Stomach (tissue), 9 donors: ENCODE measurements around the gene KLHL40. TPM values are rescaled to one million over a fixed set of nuclear protein-coding genes. Genes with fewer than 3 reads are reported as not detected.

Experiments
- DNase-seq, 2 donors: peaks; one replicate each; pipeline versions ENCODE4 v3.0.0 to v3.0.0-alpha.2; 2013 to 2019
- H3K27ac ChIP-seq, 5 donors: fragments of 200-600 bp in 4 of 5; sonication (generic) in 4 of 5; one replicate each; pipeline ENCODE4 v1.5.1; 2013 to 2019; ENCODE audit warnings: mild to moderate bottlenecking in 1 of 5, moderate library complexity in 1 of 5
- H3K27me3 ChIP-seq, 3 donors: fragments of 200-600 bp; sonication (generic); one replicate each; pipeline ENCODE4 v1.5.1; 2017 to 2019; ENCODE audit warnings: mixed run types in 1 of 3
- H3K36me3 ChIP-seq, 4 donors: fragments of 200-600 bp; sonication (generic); 1 replicate in 3 of 4; 2 replicates in 1 of 4; pipeline ENCODE4 v1.5.1; 2016 to 2019
- H3K4me1 ChIP-seq, 4 donors: fragments of 200-600 bp; sonication (generic); one replicate each; pipeline ENCODE4 v1.5.1; 2016 to 2019
- H3K4me3 ChIP-seq, 4 donors: fragments of 200-600 bp; sonication (generic) in 3 of 4; one replicate each; pipeline ENCODE4 v1.5.1; 2016 to 2019; ENCODE audit warnings: mild to moderate bottlenecking in 1 of 4
- H3K9me3 ChIP-seq, 4 donors: fragments of 200-600 bp; sonication (generic); one replicate each; pipeline ENCODE4 v1.5.1; 2016 to 2019
- CTCF ChIP-seq, 7 experiments: fragments of 450-650 bp in 4 of 7; fragments of 200-600 bp in 3 of 7; sonication (generic) in 3 of 7; IDR thresholded peaks; one replicate each; pipeline ENCODE4 v1.5.1; 2016 to 2019; ENCODE audit warnings: antibody characterized with exemption in 7 of 7, control low read depth in 2 of 7, mild to moderate bottlenecking in 1 of 7
- EP300 ChIP-seq: sonication (generic); formaldehyde crosslinking; IDR thresholded peaks from one replicate; pipeline ENCODE4 v1.6.1; 2017; ENCODE audit warnings: antibody characterized with exemption
- POLR2A ChIP-seq, 4 donors: fragments of 450-650 bp; IDR thresholded peaks; one replicate each; pipeline ENCODE4 v1.6.1; 2016; ENCODE audit warnings: antibody characterized with exemption in 4 of 4, control low read depth in 2 of 4, mild to moderate bottlenecking in 1 of 4, moderate library complexity in 1 of 4
- POLR2AphosphoS5 ChIP-seq, 3 donors: sonication (generic); formaldehyde crosslinking; IDR thresholded peaks; one replicate each; pipeline ENCODE4 v1.6.1; 2016; ENCODE audit warnings: antibody characterized with exemption in 3 of 3
- WGBS, 5 donors: extraction: QIAGEN DNeasy Blood & Tissue Kit in 3 of 5; methylation state at CpG; one replicate each; pipeline versions ENCODE4 v1.1.5 to v1.1.7; 2013 to 2018; 5-methylcytosine and 5-hydroxymethylcytosine counted together
- intact Hi-C: fragments of 100-400 bp; cut with DNase I; formaldehyde crosslinking; loops from one replicate; pipeline ENCODE4 v1.15.1; 2023; ENCODE audit warnings: low total_unique reads
- polyA plus RNA-seq, 3 donors: library from polyadenylated mRNA; stranded (reverse); fragments of 200-250 nt; gene quantifications; one replicate each; pipeline ENCODE4 v1.2.3, GENCODE V29; 2013
- total RNA-seq, 5 donors: library from RNA; depleted of rRNA; stranded (reverse); fragments of >200 nt; gene quantifications; one replicate each; pipeline versions ENCODE4 v1.1.0 to v1.2.3, GENCODE V29; 2014 to 2016
- donor health status: healthy with polysubstance abuse.
- donor health status: Bipolar disorder and iron deficiency.
- donor health status: healthy.

Gene KLHL40
- total and polyA plus RNA-seq, 8 donors: 0.05 to 2.0 (median 0.18) TPM; not detected in 5

- Histone ChIP-seq H3K4me1 (peaks cover 0 to 2% (median 0%) of the 10 kb centered on the region in 4 donors), H3K36me3 (no peaks in the 10 kb centered on the region), H3K9me3 (no peaks in the 10 kb centered on the region), H3K27me3 (no peaks in the 10 kb centered on the region), H3K27ac (no peak overlapping the region), H3K4me3 (no peak overlapping the region)
- TF ChIP-seq POLR2AphosphoS5 (IDR thresholded peaks at IDR 0.05) (no peak), POLR2A (IDR thresholded peaks at IDR 0.05) (no peak), EP300 (no peak), CTCF (IDR thresholded peaks at IDR 0.05) (no peak)
- DNase-seq: no peak
- intact Hi-C loops: no loop called here
- WGBS, 5 donors: 41 to 62% (median 60%) methylated on average over 3 of the region's 3 CpGs
These were observed 11.2 kb upstream of the KLHL40 start for GRCh38 chr3:42674146-42674545.

GRCh38 chr3:42675909-42676308, 9.4 kb upstream of the KLHL40 start:
- no peak overlapping the region for H3K27ac ChIP-seq
- no peaks in the 10 kb centered on the region for H3K9me3 ChIP-seq
- no peaks in the 10 kb centered on the region for H3K27me3 ChIP-seq
- H3K36me3 ChIP-seq: no peaks in the 10 kb centered on the region
- H3K4me3 ChIP-seq: no peak overlapping the region
- DNase-seq: no peak
- intact Hi-C loops: no loop called here
- no peaks in the 10 kb centered on the region for H3K4me1 ChIP-seq
- no peak for TF ChIP-seq POLR2A (IDR thresholded peaks at IDR 0.05)
- TF ChIP-seq CTCF (IDR thresholded peaks at IDR 0.05): no peak
- TF ChIP-seq POLR2AphosphoS5 (IDR thresholded peaks at IDR 0.05): no peak
- TF ChIP-seq EP300: no peak
- WGBS, 5 donors: 73 to 90% (median 87%) methylated on average over 2 of the region's 2 CpGs

GRCh38 chr3:42678447-42678846, 6.9 kb upstream of the KLHL40 start:
- no peak for DNase-seq
- intact Hi-C loops: no loop called here
- TF ChIP-seq CTCF (IDR thresholded peaks at IDR 0.05): no peak
- TF ChIP-seq EP300: no peak
- no peak for TF ChIP-seq POLR2A (IDR thresholded peaks at IDR 0.05)
- no peak for TF ChIP-seq POLR2AphosphoS5 (IDR thresholded peaks at IDR 0.05)
- no peak overlapping the region for H3K4me3 ChIP-seq
- H3K27ac ChIP-seq: no peak overlapping the region
- H3K9me3 ChIP-seq: no peaks in the 10 kb centered on the region
- H3K36me3 ChIP-seq: no peaks in the 10 kb centered on the region
- peaks cover 0 to 4% (median 0%) of the 10 kb centered on the region in 4 donors for H3K4me1 ChIP-seq
- 64 to 82% (median 70%) methylated on average over 2 of the region's 2 CpGs for whole genome bisulfite sequencing, 5 donors
- no peaks in the 10 kb centered on the region for H3K27me3 ChIP-seq

GRCh38 chr3:42680271-42680670, 5.1 kb upstream of the KLHL40 start:
- WGBS, 5 donors: 89 to 97% (median 93%) methylated on average over 1 of the region's 1 CpG
- H3K27ac ChIP-seq: no peak overlapping the region
- no peaks in the 10 kb centered on the region for H3K36me3 ChIP-seq
- intact Hi-C loops: no loop called here
- peaks cover 0 to 9% (median 2%) of the 10 kb centered on the region in 3 donors for H3K27me3 ChIP-seq
- no peaks in the 10 kb centered on the region for H3K9me3 ChIP-seq
- TF ChIP-seq EP300 (no peak), POLR2A (IDR thresholded peaks at IDR 0.05) (no peak), CTCF (IDR thresholded peaks at IDR 0.05) (no peak), POLR2AphosphoS5 (IDR thresholded peaks at IDR 0.05) (no peak)
- no peak overlapping the region for H3K4me3 ChIP-seq
- DNase-seq: no peak
- peaks cover 0 to 20% (median 8%) of the 10 kb centered on the region in 4 donors for H3K4me1 ChIP-seq
